Umbilical cord (tissue), 2 donors: ENCODE measurements around the gene ABCC6. TPM values are rescaled to one million over a fixed set of nuclear protein-coding genes. Genes with fewer than 3 reads are reported as not detected.
"Not testable (repeated sequence)": the region's sequence is repeated elsewhere in the genome, so short reads cannot be mapped to it uniquely, and the experiment has no call there.

ENCODE experiments used
- DNase-seq: peaks from one replicate; pipeline ENCODE4 v3.0.0-alpha.2; 2015; ENCODE audit warnings: low spot score
- total RNA-seq: library from RNA; depleted of rRNA; stranded (reverse); fragments of >200 nt; gene quantifications from one replicate; pipeline ENCODE4 v1.2.3, GENCODE V29; 2014; ENCODE audit warnings: low replicate concordance; ENCODE audit not compliant: insufficient read depth

Gene ABCC6
- total RNA-seq, 1 donor from 2014 or later = 0.96 TPM

GRCh38 chr16:16161319-16161718, 62.0 kb downstream of the ABCC6 start:
- DNase-seq = no peak

- no peak for DNase-seq
These were observed 63.6 kb downstream of the ABCC6 start for GRCh38 chr16:16159662-16160061.

- no peak for DNase-seq
These were observed 64.4 kb downstream of the ABCC6 start for GRCh38 chr16:16158741-16159374.

- no peak for DNase-seq
These were observed 65.1 kb downstream of the ABCC6 start for GRCh38 chr16:16158082-16158658.

- no peak for DNase-seq
These were observed 66.1 kb downstream of the ABCC6 start for GRCh38 chr16:16157166-16157565.

- no peak for DNase-seq
These were observed 68.1 kb downstream of the ABCC6 start for GRCh38 chr16:16155234-16155633.

- DNase-seq = no peak
These were observed 68.9 kb downstream of the ABCC6 start for GRCh38 chr16:16154281-16154951.

- DNase-seq = not testable (repeated sequence)
These were observed 70.3 kb downstream of the ABCC6 start for GRCh38 chr16:16153000-16153399.

GRCh38 chr16:16151315-16151714, 72.0 kb downstream of the ABCC6 start:
- DNase-seq = no peak

GRCh38 chr16:16150878-16151152, 72.5 kb downstream of the ABCC6 start:
- DNase-seq = no peak

GRCh38 chr16:16150117-16150877, 73.0 kb downstream of the ABCC6 start:
- DNase-seq = peak; percentile 40

GRCh38 chr16:16149710-16150116, 73.6 kb downstream of the ABCC6 start:
- no peak for DNase-seq

- DNase-seq = no peak
These were observed 74.5 kb downstream of the ABCC6 start for GRCh38 chr16:16148755-16149154.

- not testable (repeated sequence) for DNase-seq
These were observed 75.2 kb downstream of the ABCC6 start for GRCh38 chr16:16148000-16148599.

- no peak for DNase-seq
These were observed 75.8 kb downstream of the ABCC6 start for GRCh38 chr16:16147316-16147999.

GRCh38 chr16:16146380-16147315, 76.6 kb downstream of the ABCC6 start:
- DNase-seq = no peak

- no peak for DNase-seq
These were observed 78.0 kb downstream of the ABCC6 start for GRCh38 chr16:16145286-16145685.

GRCh38 chr16:16144416-16144815, 78.9 kb downstream of the ABCC6 start:
- DNase-seq = no peak

- DNase-seq = no peak
These were observed 79.4 kb downstream of the ABCC6 start for GRCh38 chr16:16143931-16144330.

GRCh38 chr16:16143038-16143763, 80.1 kb downstream of the ABCC6 start:
- no peak for DNase-seq
